Loucy (cell line): ENCODE results near the gene TRAFD1.

Source experiments
- H2AFZ ChIP-seq: fragments of 200-600 bp; sonication (generic); 2 replicates; pipeline ENCODE4 v1.6.0; 2016; ENCODE audit warnings: antibody characterized with exemption, mild to moderate bottlenecking, low read length, moderate library complexity
- H3F3A ChIP-seq: fragments of 200-600 bp; 2 replicates; pipeline ENCODE4 v1.6.0; 2016; ENCODE audit warnings: antibody characterized with exemption, low read depth, mild to moderate bottlenecking
- H3K27me3 ChIP-seq: fragments of 200-600 bp; sonication (generic); 2 replicates; pipeline ENCODE4 v1.6.1; 2014; ENCODE audit warnings: low read length, mild to moderate bottlenecking; ENCODE audit not compliant: insufficient read depth, poor library complexity, severe bottlenecking
- H3K36me3 ChIP-seq: fragments of 200-600 bp; sonication (generic); 2 replicates; pipeline ENCODE4 v1.6.1; 2016; ENCODE audit warnings: low read length; ENCODE audit not compliant: insufficient read depth
- H3K4me1 ChIP-seq: fragments of 200-600 bp; sonication (generic); 2 replicates; pipeline ENCODE4 v1.5.1; 2014; ENCODE audit warnings: low read length, mild to moderate bottlenecking; ENCODE audit not compliant: insufficient read depth, poor library complexity, severe bottlenecking
- H3K4me2 ChIP-seq: fragments of 200-600 bp; sonication (generic); 2 replicates; pipeline ENCODE4 v1.6.0; 2014; ENCODE audit warnings: antibody characterized with exemption, low read length, low read depth, mild to moderate bottlenecking; ENCODE audit not compliant: poor library complexity, severe bottlenecking
- H3K4me3 ChIP-seq: fragments of 200-600 bp; sonication (generic); 2 replicates; pipeline ENCODE4 v1.5.1; 2014; ENCODE audit warnings: low read length, mild to moderate bottlenecking, mixed read lengths; ENCODE audit not compliant: poor library complexity, severe bottlenecking
- H3K79me2 ChIP-seq: fragments of 200-600 bp; sonication (generic); 2 replicates; pipeline ENCODE4 v1.6.1; 2014; ENCODE audit warnings: low read length; ENCODE audit not compliant: insufficient read depth
- H3K9ac ChIP-seq: fragments of 200-600 bp; sonication (generic); 2 replicates; pipeline ENCODE4 v1.6.0; 2014; ENCODE audit warnings: mild to moderate bottlenecking, low read depth, low read length, moderate library complexity; ENCODE audit not compliant: poor library complexity, severe bottlenecking
- H3K9me2 ChIP-seq: fragments of 200-600 bp; sonication (generic); replicated peaks from 2 replicates; pipeline ENCODE4 v1.6.1; 2016; ENCODE audit warnings: low read depth, low read length, mixed read lengths
- H3K9me3 ChIP-seq: fragments of 200-600 bp; sonication (generic); 2 replicates; pipeline ENCODE4 v1.6.1; 2014; ENCODE audit warnings: mild to moderate bottlenecking, antibody characterized with exemption, low read length, low read depth; ENCODE audit not compliant: insufficient read depth
- H4K20me1 ChIP-seq: fragments of 200-600 bp; sonication (generic); 2 replicates; pipeline ENCODE4 v1.6.0; 2014; ENCODE audit warnings: antibody characterized with exemption, low read length, mild to moderate bottlenecking; ENCODE audit not compliant: insufficient read depth, poor library complexity, severe bottlenecking
- EZH2phosphoT487 ChIP-seq: fragments of 200-600 bp; IDR thresholded peaks from 2 replicates; pipeline ENCODE4 v1.6.1; 2018; ENCODE audit warnings: antibody characterized with exemption, mild to moderate bottlenecking, moderate library complexity, borderline replicate concordance
- TF ChIP-seq, protein P1 (sequence below): fragments of 200-600 bp; sonication (generic); conservative IDR thresholded peaks from 2 replicates; pipeline ENCODE4 v1.5.1; 2014; ENCODE audit warnings: mild to moderate bottlenecking, antibody characterized with exemption, low read length

The TRAFD1 gene

DNA sequence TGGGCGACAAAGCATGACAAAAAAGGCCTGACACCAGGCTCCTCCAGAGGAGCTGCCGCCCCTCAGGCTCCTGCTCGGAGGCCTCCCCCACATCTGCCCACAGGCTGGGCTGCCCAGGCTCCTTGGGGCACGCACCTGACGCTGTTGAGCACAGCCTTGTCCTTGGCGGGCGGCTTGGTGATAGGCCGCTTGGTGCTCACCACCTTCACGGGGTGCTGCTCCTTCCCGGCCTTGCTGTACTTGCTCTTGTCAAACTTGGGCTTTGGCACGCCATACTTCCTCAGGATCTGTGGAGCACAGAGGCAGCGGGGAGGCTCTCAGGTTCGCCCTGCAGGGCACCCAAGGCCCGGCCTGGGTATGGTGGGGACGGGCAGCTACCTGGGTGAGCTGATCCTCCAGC lies 53.4 kb downstream of the TRAFD1 start:
- no peaks in the 10 kb centered on the region for H3K9me3 ChIP-seq
- peaks cover 53% of the 10 kb centered on the region; the same call in 1 of the 2 replicates for H3K36me3 ChIP-seq
- H3K9me2 ChIP-seq: no peaks in the 10 kb centered on the region
- H3F3A ChIP-seq: no peaks in the 10 kb centered on the region
- H2AFZ ChIP-seq: no peak overlapping the region
- H3K4me3 ChIP-seq: no peak overlapping the region
- no peak overlapping the region for H3K4me2 ChIP-seq
- H4K20me1 ChIP-seq: no peaks in the 10 kb centered on the region
- H3K79me2 ChIP-seq: no peaks in the 10 kb centered on the region
- TF ChIP-seq, protein P1, sequence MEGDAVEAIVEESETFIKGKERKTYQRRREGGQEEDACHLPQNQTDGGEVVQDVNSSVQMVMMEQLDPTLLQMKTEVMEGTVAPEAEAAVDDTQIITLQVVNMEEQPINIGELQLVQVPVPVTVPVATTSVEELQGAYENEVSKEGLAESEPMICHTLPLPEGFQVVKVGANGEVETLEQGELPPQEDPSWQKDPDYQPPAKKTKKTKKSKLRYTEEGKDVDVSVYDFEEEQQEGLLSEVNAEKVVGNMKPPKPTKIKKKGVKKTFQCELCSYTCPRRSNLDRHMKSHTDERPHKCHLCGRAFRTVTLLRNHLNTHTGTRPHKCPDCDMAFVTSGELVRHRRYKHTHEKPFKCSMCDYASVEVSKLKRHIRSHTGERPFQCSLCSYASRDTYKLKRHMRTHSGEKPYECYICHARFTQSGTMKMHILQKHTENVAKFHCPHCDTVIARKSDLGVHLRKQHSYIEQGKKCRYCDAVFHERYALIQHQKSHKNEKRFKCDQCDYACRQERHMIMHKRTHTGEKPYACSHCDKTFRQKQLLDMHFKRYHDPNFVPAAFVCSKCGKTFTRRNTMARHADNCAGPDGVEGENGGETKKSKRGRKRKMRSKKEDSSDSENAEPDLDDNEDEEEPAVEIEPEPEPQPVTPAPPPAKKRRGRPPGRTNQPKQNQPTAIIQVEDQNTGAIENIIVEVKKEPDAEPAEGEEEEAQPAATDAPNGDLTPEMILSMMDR: no peak
- no peak for TF ChIP-seq EZH2phosphoT487
- no peak overlapping the region for H3K9ac ChIP-seq
- no peaks in the 10 kb centered on the region for H3K4me1 ChIP-seq
- no peaks in the 10 kb centered on the region for H3K27me3 ChIP-seq

DNA sequence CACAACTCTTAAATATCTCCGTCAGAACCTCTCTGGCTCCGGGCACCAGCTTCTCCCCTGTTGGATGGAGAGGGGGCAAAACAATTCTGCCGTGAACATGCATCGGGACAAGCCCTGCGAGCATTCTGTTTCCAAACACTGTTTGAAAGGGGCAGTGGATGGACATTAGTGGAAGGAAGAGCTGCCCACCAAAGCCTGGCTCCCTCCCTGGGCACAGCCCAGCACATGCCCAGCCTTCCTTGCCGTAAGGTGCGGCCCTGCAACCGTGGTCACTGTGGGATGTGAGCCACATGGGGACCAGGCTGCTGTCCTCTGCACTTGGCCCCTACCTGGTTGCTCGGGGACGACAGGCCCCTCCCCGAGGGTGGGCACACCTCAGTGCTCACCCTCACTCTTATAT lies 54.0 kb downstream of the TRAFD1 start:
- TF ChIP-seq EZH2phosphoT487: no peak
- TF ChIP-seq, protein P1: no peak
- Histone ChIP-seq H4K20me1 (no peaks in the 10 kb centered on the region), H3K4me3 (no peak overlapping the region), H3K4me1 (no peaks in the 10 kb centered on the region), H3K36me3 (peaks cover 59% of the 10 kb centered on the region; the same call in 1 of the 2 replicates), H3K27me3 (no peaks in the 10 kb centered on the region), H3K4me2 (no peak overlapping the region), H3K9me2 (no peaks in the 10 kb centered on the region), H2AFZ (no peak overlapping the region), H3F3A (no peaks in the 10 kb centered on the region), H3K9ac (no peak overlapping the region), H3K79me2 (no peaks in the 10 kb centered on the region), H3K9me3 (no peaks in the 10 kb centered on the region)

DNA sequence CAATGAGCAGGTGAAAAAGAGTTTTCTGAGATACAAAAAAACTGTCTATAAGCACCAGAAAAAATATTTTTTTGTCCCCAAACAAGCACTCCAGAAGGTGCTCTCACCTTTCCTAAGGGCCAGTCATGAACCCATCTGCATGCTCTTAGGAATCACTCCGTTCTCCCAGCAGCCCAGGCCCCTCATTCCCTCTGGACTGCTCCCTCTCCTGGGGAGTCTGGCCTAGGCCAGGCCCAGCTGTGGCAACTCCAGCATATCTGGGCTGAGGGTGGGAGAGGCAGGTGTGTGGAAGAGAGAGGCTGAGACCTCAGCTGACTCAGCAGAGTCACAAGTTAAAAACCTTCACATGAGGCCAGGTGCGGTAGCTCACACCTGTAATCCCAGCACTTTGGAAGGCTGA lies 54.6 kb downstream of the TRAFD1 start:
- H3K9ac ChIP-seq: no peak overlapping the region
- H3F3A ChIP-seq: no peaks in the 10 kb centered on the region
- no peak overlapping the region for H2AFZ ChIP-seq
- no peaks in the 10 kb centered on the region for H3K9me3 ChIP-seq
- H3K4me1 ChIP-seq: no peaks in the 10 kb centered on the region
- no peaks in the 10 kb centered on the region for H4K20me1 ChIP-seq
- TF ChIP-seq, protein P1: no peak
- no peak overlapping the region for H3K4me2 ChIP-seq
- H3K27me3 ChIP-seq: no peaks in the 10 kb centered on the region
- H3K36me3 ChIP-seq: peaks cover 61% of the 10 kb centered on the region; the same call in 1 of the 2 replicates
- no peak overlapping the region for H3K4me3 ChIP-seq
- no peaks in the 10 kb centered on the region for H3K79me2 ChIP-seq
- H3K9me2 ChIP-seq: no peaks in the 10 kb centered on the region
